Measurements from ENCODE around the gene CASK. TPM values are rescaled to one million over a fixed set of nuclear protein-coding genes. Genes with fewer than 3 reads are reported as not detected.
"Not testable (repeated sequence)": the region's sequence is repeated elsewhere in the genome, so short reads cannot be mapped to it uniquely, and the experiment has no call there.

CASK gene
- total RNA-seq, 2 experiments from 2014 or later, result 16.6 to 20.4 TPM

- not testable (repeated sequence) for DNase-seq, H3K27me3 Mint-ChIP-seq, H3K4me3 Mint-ChIP-seq
- Mint-ChIP-seq H3K4me1 (peaks cover 44% of the 10 kb centered on the region), H3K9me3 (peaks cover 16% of the 10 kb centered on the region), H3K27ac (peak overlapping the region; percentile 82), H3K36me3 (peaks cover 47% of the 10 kb centered on the region)
These were observed 203.7 kb downstream of the CASK start for GRCh38 chrX:41719610-41720009.

GRCh38 chrX:41718481-41719235, 204.7 kb downstream of the CASK start:
- H3K4me1 Mint-ChIP-seq, result peaks cover 40% of the 10 kb centered on the region

GRCh38 chrX:41716767-41717473, 206.4 kb downstream of the CASK start:
- peaks cover 30% of the 10 kb centered on the region for H3K4me1 Mint-ChIP-seq
- H3K9me3 Mint-ChIP-seq, result peaks cover 12% of the 10 kb centered on the region
- H3K27ac Mint-ChIP-seq, result peak overlapping the region; percentile 59
- peaks cover 44% of the 10 kb centered on the region for H3K36me3 Mint-ChIP-seq
- H3K27me3 Mint-ChIP-seq, result no peaks in the 10 kb centered on the region
- DNase-seq, result no peak
- no peak overlapping the region for H3K4me3 Mint-ChIP-seq

More at GRCh38 chrX:41718481-41719235, 204.7 kb downstream of the CASK start:
- H3K4me3 Mint-ChIP-seq, result no peak overlapping the region
- DNase-seq, result no peak
- H3K27ac Mint-ChIP-seq, result no peak overlapping the region
- H3K36me3 Mint-ChIP-seq, result peaks cover 47% of the 10 kb centered on the region
- H3K27me3 Mint-ChIP-seq, result no peaks in the 10 kb centered on the region
- peaks cover 16% of the 10 kb centered on the region for H3K9me3 Mint-ChIP-seq

GRCh38 chrX:41716222-41716621, 207.1 kb downstream of the CASK start:
- Mint-ChIP-seq H3K4me3 (no peak overlapping the region), H3K27ac (no peak overlapping the region), H3K36me3 (peaks cover 39% of the 10 kb centered on the region), H3K9me3 (peaks cover 12% of the 10 kb centered on the region), H3K27me3 (no peaks in the 10 kb centered on the region), H3K4me1 (peaks cover 26% of the 10 kb centered on the region)
- DNase-seq, result no peak

- no peaks in the 10 kb centered on the region for H3K27me3 Mint-ChIP-seq
- DNase-seq, result no peak
- H3K4me3 Mint-ChIP-seq, result no peak overlapping the region
- no peaks in the 10 kb centered on the region for H3K9me3 Mint-ChIP-seq
- H3K4me1 Mint-ChIP-seq, result peaks cover 30% of the 10 kb centered on the region
- peaks cover 15% of the 10 kb centered on the region for H3K36me3 Mint-ChIP-seq
- H3K27ac Mint-ChIP-seq, result peak overlapping the region; percentile 8
These were observed 212.2 kb downstream of the CASK start for GRCh38 chrX:41711021-41711667.

GRCh38 chrX:41708486-41708885, 214.9 kb downstream of the CASK start:
- no peaks in the 10 kb centered on the region for H3K27me3 Mint-ChIP-seq
- peaks cover 41% of the 10 kb centered on the region for H3K4me1 Mint-ChIP-seq
- H3K9me3 Mint-ChIP-seq, result no peaks in the 10 kb centered on the region
- H3K36me3 Mint-ChIP-seq, result peaks cover 13% of the 10 kb centered on the region
- H3K27ac Mint-ChIP-seq, result no peak overlapping the region
- no peak overlapping the region for H3K4me3 Mint-ChIP-seq
- DNase-seq, result no peak

GRCh38 chrX:41707218-41707617, 216.1 kb downstream of the CASK start:
- H3K27ac Mint-ChIP-seq, result peak overlapping the region; percentile 6
- H3K36me3 Mint-ChIP-seq, result peaks cover 13% of the 10 kb centered on the region
- H3K4me3 Mint-ChIP-seq, result no peak overlapping the region
- no peaks in the 10 kb centered on the region for H3K9me3 Mint-ChIP-seq
- DNase-seq, result no peak
- no peaks in the 10 kb centered on the region for H3K27me3 Mint-ChIP-seq
- H3K4me1 Mint-ChIP-seq, result peaks cover 43% of the 10 kb centered on the region

- H3K4me1 Mint-ChIP-seq, result peaks cover 35% of the 10 kb centered on the region
- H3K9me3 Mint-ChIP-seq, result no peaks in the 10 kb centered on the region
- peak overlapping the region; percentile 78 for H3K27ac Mint-ChIP-seq
- no peaks in the 10 kb centered on the region for H3K27me3 Mint-ChIP-seq
- peak overlapping the region; percentile 26 for H3K4me3 Mint-ChIP-seq
- DNase-seq, result no peak
- peaks cover 13% of the 10 kb centered on the region for H3K36me3 Mint-ChIP-seq
These were observed 217.5 kb downstream of the CASK start for GRCh38 chrX:41705680-41706374.

- peak overlapping the region; percentile 68 for H3K27ac Mint-ChIP-seq
- H3K4me1 Mint-ChIP-seq, result peaks cover 31% of the 10 kb centered on the region
- no peak overlapping the region for H3K4me3 Mint-ChIP-seq
- peaks cover 13% of the 10 kb centered on the region for H3K36me3 Mint-ChIP-seq
- H3K9me3 Mint-ChIP-seq, result no peaks in the 10 kb centered on the region
- no peak for DNase-seq
- H3K27me3 Mint-ChIP-seq, result no peaks in the 10 kb centered on the region
These were observed 218.3 kb downstream of the CASK start for GRCh38 chrX:41705042-41705441.

- no peak overlapping the region for H3K4me3 Mint-ChIP-seq
- no peaks in the 10 kb centered on the region for H3K27me3 Mint-ChIP-seq
- peaks cover 27% of the 10 kb centered on the region for H3K4me1 Mint-ChIP-seq
- no peak for DNase-seq
- peaks cover 13% of the 10 kb centered on the region for H3K36me3 Mint-ChIP-seq
- no peak overlapping the region for H3K27ac Mint-ChIP-seq
- no peaks in the 10 kb centered on the region for H3K9me3 Mint-ChIP-seq
These were observed 219.8 kb downstream of the CASK start for GRCh38 chrX:41703574-41704029.

- Mint-ChIP-seq H3K27ac (no peak overlapping the region), H3K4me3 (no peak overlapping the region), H3K27me3 (no peaks in the 10 kb centered on the region), H3K9me3 (peaks cover 5% of the 10 kb centered on the region), H3K4me1 (peaks cover 37% of the 10 kb centered on the region), H3K36me3 (peaks cover 30% of the 10 kb centered on the region)
- DNase-seq, result no peak
These were observed 227.9 kb downstream of the CASK start for GRCh38 chrX:41695426-41695825.

GRCh38 chrX:41693024-41693423, 230.3 kb downstream of the CASK start:
- Mint-ChIP-seq H3K4me1 (peaks cover 36% of the 10 kb centered on the region), H3K36me3 (peaks cover 30% of the 10 kb centered on the region)

GRCh38 chrX:41692162-41692749, 231.1 kb downstream of the CASK start:
- Mint-ChIP-seq H3K27ac (peak overlapping the region; percentile 40), H3K27me3 (no peaks in the 10 kb centered on the region), H3K9me3 (peaks cover 5% of the 10 kb centered on the region), H3K4me3 (no peak overlapping the region), H3K4me1 (peaks cover 36% of the 10 kb centered on the region), H3K36me3 (peaks cover 28% of the 10 kb centered on the region)
- DNase-seq, result no peak

More at GRCh38 chrX:41693024-41693423, 230.3 kb downstream of the CASK start:
- DNase-seq, result no peak
- no peak overlapping the region for H3K4me3 Mint-ChIP-seq
- peak overlapping the region; percentile 73 for H3K27ac Mint-ChIP-seq
- H3K27me3 Mint-ChIP-seq, result no peaks in the 10 kb centered on the region
- H3K9me3 Mint-ChIP-seq, result peaks cover 5% of the 10 kb centered on the region

- peaks cover 33% of the 10 kb centered on the region for H3K4me1 Mint-ChIP-seq
- no peaks in the 10 kb centered on the region for H3K9me3 Mint-ChIP-seq
- no peak overlapping the region for H3K4me3 Mint-ChIP-seq
- H3K36me3 Mint-ChIP-seq, result peaks cover 19% of the 10 kb centered on the region
- no peak for DNase-seq
- H3K27me3 Mint-ChIP-seq, result no peaks in the 10 kb centered on the region
- no peak overlapping the region for H3K27ac Mint-ChIP-seq
These were observed 233.6 kb downstream of the CASK start for GRCh38 chrX:41689711-41690110.
